ENCODE measurements around the gene DNASE1L3. TPM values are rescaled to one million over a fixed set of nuclear protein-coding genes. Genes with fewer than 3 reads are reported as not detected.

The DNASE1L3 gene
- total RNA-seq, 2 donors from 2014 or later: 1.4 to 2.3 TPM

DNA sequence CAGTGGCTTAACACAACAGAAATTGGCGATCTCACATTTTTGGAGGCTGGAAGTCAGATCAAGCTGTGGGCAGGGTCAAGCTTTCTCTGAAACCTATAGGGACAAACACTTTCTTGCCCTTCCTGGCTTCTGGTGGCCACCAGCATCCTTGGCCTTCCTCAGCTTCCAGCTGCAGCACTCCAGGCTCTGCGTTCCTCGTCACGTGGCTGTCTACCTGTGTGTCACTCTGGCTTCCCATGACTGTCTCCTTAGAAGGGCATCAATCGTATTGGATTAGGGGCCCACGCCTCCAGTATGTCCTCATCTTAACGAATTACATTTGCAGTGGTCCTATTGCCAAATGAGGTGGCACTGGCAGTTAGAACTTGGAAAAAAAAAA, 25.8 kb downstream of the DNASE1L3 start:
- WGBS: 89% methylated on average over 7 of the region's 7 CpGs
- H3K4me3 ChIP-seq: no peak overlapping the region
- H3K4me1 ChIP-seq (replicated peaks): no peaks in the 10 kb centered on the region
- H3K9me3 ChIP-seq: no peaks in the 10 kb centered on the region
- H3K27ac ChIP-seq: no peak overlapping the region
- no peaks in the 10 kb centered on the region for H3K36me3 ChIP-seq
- no peak for TF ChIP-seq POLR2AphosphoS5 (IDR thresholded peaks at IDR 0.05)
- no peak for TF ChIP-seq POLR2A (IDR thresholded peaks at IDR 0.05)
- TF ChIP-seq, protein P1, sequence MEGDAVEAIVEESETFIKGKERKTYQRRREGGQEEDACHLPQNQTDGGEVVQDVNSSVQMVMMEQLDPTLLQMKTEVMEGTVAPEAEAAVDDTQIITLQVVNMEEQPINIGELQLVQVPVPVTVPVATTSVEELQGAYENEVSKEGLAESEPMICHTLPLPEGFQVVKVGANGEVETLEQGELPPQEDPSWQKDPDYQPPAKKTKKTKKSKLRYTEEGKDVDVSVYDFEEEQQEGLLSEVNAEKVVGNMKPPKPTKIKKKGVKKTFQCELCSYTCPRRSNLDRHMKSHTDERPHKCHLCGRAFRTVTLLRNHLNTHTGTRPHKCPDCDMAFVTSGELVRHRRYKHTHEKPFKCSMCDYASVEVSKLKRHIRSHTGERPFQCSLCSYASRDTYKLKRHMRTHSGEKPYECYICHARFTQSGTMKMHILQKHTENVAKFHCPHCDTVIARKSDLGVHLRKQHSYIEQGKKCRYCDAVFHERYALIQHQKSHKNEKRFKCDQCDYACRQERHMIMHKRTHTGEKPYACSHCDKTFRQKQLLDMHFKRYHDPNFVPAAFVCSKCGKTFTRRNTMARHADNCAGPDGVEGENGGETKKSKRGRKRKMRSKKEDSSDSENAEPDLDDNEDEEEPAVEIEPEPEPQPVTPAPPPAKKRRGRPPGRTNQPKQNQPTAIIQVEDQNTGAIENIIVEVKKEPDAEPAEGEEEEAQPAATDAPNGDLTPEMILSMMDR (IDR thresholded peaks at IDR 0.05): no peak
- no peak for DNase-seq (ENCODE audit: low spot score)
- H3K27me3 ChIP-seq (replicated peaks; ENCODE audit: insufficient read depth): no peaks in the 10 kb centered on the region
- intact Hi-C loops (cut with DNase I): loop anchor here (10.0 kb wide), 1 partner anchor 230 kb away; no protein-coding TSS in a partner anchor

DNA sequence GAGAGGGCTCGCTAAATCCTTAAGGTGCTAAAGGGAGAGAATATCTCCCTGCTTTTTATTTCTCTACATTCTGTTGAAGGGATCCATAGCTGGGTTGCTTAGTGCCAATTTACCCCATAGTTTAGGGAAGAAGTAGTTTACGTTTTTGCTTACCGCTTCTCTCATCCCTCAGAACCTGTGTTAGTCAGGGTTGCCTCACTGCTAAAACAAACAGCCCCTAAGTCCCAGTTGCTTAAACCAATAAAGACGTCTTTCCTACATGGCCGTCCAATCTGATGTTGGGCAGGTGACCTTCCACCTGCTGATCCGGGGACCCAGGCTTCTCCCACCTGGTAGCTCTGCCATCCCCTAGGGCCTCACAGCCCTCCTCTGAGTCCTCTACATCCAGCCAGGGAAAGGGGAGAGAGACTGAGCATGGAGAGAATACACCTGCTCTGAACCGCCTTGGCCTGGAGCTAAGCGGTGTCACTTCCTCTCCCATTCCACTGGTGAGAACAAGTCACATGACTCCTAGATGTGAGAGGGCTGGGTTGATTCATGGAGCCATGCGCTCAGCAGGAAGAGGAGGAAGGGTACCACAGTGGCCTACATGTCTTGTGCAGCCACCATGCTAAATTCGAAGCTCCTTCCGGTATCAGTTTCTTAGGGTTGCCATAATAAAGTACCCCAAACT, 26.3 kb downstream of the DNASE1L3 start:
- intact Hi-C loops (cut with DNase I): loop anchor here (10.0 kb wide), 1 partner anchor 230 kb away; no protein-coding TSS in a partner anchor
- Histone ChIP-seq H3K4me1 (replicated peaks) (no peaks in the 10 kb centered on the region), H3K36me3 (no peaks in the 10 kb centered on the region), H3K27ac (no peak overlapping the region), H3K4me3 (no peak overlapping the region), H3K27me3 (replicated peaks; ENCODE audit: insufficient read depth) (no peaks in the 10 kb centered on the region), H3K9me3 (no peaks in the 10 kb centered on the region)
- 94% methylated on average over 11 of the region's 11 CpGs for WGBS
- no peak for TF ChIP-seq POLR2AphosphoS5 (IDR thresholded peaks at IDR 0.05)
- DNase-seq (ENCODE audit: low spot score): no peak

DNA sequence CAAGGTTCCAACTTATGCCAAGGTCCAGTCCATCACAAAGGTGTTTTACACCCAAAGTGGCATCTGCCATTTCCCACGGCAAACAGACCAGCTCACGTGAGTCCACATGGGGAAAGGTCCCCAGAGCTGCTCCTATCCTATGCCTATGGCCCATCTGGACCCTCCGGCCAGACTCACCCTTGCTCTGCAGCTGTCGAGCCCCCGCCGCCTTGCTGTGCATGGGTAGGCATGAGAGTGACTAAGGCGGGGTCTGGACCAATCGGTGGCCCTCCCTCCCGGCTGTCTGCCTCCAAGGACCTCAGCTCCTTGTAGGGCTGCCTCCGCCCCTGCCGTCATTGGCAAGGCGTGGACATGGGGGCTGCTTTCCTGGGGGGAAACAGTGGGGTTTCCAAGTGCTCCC, 26.9 kb downstream of the DNASE1L3 start:
- Histone ChIP-seq H3K4me3 (no peak overlapping the region), H3K4me1 (replicated peaks) (no peaks in the 10 kb centered on the region), H3K36me3 (no peaks in the 10 kb centered on the region), H3K9me3 (no peaks in the 10 kb centered on the region), H3K27ac (no peak overlapping the region), H3K27me3 (replicated peaks; ENCODE audit: insufficient read depth) (no peaks in the 10 kb centered on the region)
- 76% methylated on average over 12 of the region's 12 CpGs for whole genome bisulfite sequencing
- intact Hi-C loops (cut with DNase I): loop anchor here (10.0 kb wide), 1 partner anchor 231 kb away; no protein-coding TSS in a partner anchor
- no peak for DNase-seq (ENCODE audit: low spot score)
- TF ChIP-seq, protein P1 (IDR thresholded peaks at IDR 0.05): no peak
- TF ChIP-seq POLR2AphosphoS5 (IDR thresholded peaks at IDR 0.05) (no peak), POLR2A (IDR thresholded peaks at IDR 0.05) (no peak)

DNA sequence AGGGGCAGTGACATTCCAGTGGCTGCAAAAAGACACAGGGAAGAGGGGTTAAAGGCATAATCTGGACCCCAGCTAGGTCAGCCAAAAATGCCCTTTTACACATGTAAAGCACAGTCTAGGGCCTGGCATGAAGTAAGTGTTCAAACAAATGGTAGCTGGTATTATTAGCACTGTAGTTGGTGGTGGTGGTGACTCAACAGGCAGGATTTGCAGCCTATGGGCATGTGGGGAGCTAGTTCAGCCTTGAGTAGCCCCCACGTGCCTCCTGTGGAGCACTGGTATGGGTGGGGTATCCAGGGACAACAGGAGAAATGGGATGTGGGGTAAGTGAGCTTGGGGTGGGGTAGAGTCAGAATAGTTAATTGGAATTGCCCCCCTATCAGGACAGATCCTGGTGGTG, 27.6 kb downstream of the DNASE1L3 start:
- WGBS: 93% methylated on average over 1 of the region's 1 CpG
- intact Hi-C loops (cut with DNase I): loop anchor here (10.0 kb wide), 1 partner anchor 232 kb away; no protein-coding TSS in a partner anchor
- Histone ChIP-seq H3K4me3 (no peak overlapping the region), H3K27ac (no peak overlapping the region), H3K27me3 (replicated peaks; ENCODE audit: insufficient read depth) (no peaks in the 10 kb centered on the region), H3K36me3 (no peaks in the 10 kb centered on the region), H3K4me1 (replicated peaks) (no peaks in the 10 kb centered on the region), H3K9me3 (no peaks in the 10 kb centered on the region)
- DNase-seq (ENCODE audit: low spot score): no peak
- TF ChIP-seq, protein P1 (IDR thresholded peaks at IDR 0.05): no peak
- TF ChIP-seq POLR2AphosphoS5 (IDR thresholded peaks at IDR 0.05): no peak

DNA sequence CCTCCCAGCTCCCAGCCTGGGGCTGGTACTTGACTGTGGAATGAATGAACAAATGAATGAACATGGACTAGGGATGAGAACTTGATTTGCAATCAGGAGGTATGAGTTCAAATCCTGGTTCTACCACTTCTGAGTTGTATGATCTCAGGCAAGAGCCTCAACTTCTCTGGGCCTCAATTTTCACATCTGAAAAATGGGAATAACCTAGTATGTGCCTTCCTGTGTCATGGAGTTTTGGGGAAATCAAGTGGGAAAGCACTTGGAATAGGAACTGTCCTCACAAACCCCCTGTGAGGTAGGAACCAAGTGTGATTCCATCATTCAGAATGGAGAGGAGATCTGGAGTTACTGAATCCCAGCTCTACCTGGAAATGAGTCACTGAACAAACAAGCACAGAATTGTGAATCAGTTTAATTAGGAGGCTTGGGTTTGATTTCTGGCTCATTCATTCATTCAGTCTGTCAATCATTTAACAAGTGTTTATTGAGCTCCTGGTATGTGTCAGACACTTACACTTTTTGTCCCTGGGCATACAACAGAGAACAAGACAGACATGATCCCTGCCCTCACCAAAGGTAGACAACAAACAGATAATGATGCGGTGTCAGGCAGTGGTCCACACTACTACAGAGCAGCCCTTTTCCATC, 29.7 kb downstream of the DNASE1L3 start:
- TF ChIP-seq POLR2A (IDR thresholded peaks at IDR 0.05) (no peak), POLR2AphosphoS5 (IDR thresholded peaks at IDR 0.05) (no peak)
- TF ChIP-seq, protein P1 (IDR thresholded peaks at IDR 0.05): no peak
- WGBS: 83% methylated on average over 1 of the region's 1 CpG

More for the DNA sequence above, 29.7 kb downstream of the DNASE1L3 start:
- Histone ChIP-seq H3K36me3 (no peaks in the 10 kb centered on the region), H3K9me3 (no peaks in the 10 kb centered on the region), H3K27ac (no peak overlapping the region), H3K4me3 (no peak overlapping the region), H3K4me1 (replicated peaks) (no peaks in the 10 kb centered on the region), H3K27me3 (replicated peaks; ENCODE audit: insufficient read depth) (no peaks in the 10 kb centered on the region)
- intact Hi-C loops (cut with DNase I): loop anchor here (10.0 kb wide), 1 partner anchor 234 kb away; no protein-coding TSS in a partner anchor
- no peak for DNase-seq (ENCODE audit: low spot score)

Data from prostate gland (tissue), 2 donors.